Keratinocyte (primary cell): ENCODE data around the gene MTPN. TPM values are rescaled to one million over a fixed set of nuclear protein-coding genes. Genes with fewer than 3 reads are reported as not detected.

Experiments
- DNase-seq: peaks from one replicate; pipeline ENCODE4 v3.0.0-alpha.2; 2011; ENCODE audit warnings: low read depth, missing footprints, low spot score
- FAIRE-seq: peaks from 2 replicates; lab custom pipeline; 2011; peaks lifted over from hg19 to GRCh38; lab: Jason Lieb, UNC
- H2AFZ ChIP-seq: 2 replicates; pipeline ENCODE4 v1.6.0; 2012; ENCODE audit warnings: low read length, control low read depth, inconsistent platforms; ENCODE audit not compliant: control insufficient read depth
- H3K27ac ChIP-seq: 2 replicates; pipeline ENCODE4 v1.5.1; 2011; ENCODE audit warnings: low read length; ENCODE audit not compliant: control insufficient read depth, insufficient read depth
- H3K27me3 ChIP-seq: 3 replicates; pipeline ENCODE4 v1.6.0; 2011; ENCODE audit warnings: low read length; ENCODE audit not compliant: control insufficient read depth, insufficient read depth; ENCODE audit errors: extremely low read depth
- H3K36me3 ChIP-seq, 2 experiments: 2 replicates in 1 of 2; 3 replicates in 1 of 2; pipeline ENCODE4 v1.5.1; 2011; ENCODE audit warnings: low read length in 2 of 2, mild to moderate bottlenecking in 1 of 2; ENCODE audit not compliant: control insufficient read depth in 2 of 2, insufficient read depth in 2 of 2; ENCODE audit errors: extremely low read depth in 1 of 2
- H3K4me1 ChIP-seq: 3 replicates; pipeline ENCODE4 v1.5.1; 2011; ENCODE audit warnings: low read length; ENCODE audit not compliant: control insufficient read depth, insufficient read depth; ENCODE audit errors: extremely low read depth
- H3K4me2 ChIP-seq: 3 replicates; pipeline ENCODE4 v1.6.0; 2011; ENCODE audit warnings: low read depth, low read length; ENCODE audit not compliant: control insufficient read depth, insufficient read depth; ENCODE audit errors: extremely low read depth
- H3K4me3 ChIP-seq, 3 experiments: fragments of 200-600 bp in 1 of 3; sonication (generic) in 1 of 3; 2 replicates in 2 of 3; 3 replicates in 1 of 3; pipeline ENCODE4 v1.5.1; 2011 to 2016; ENCODE audit warnings: low read length in 3 of 3, mild to moderate bottlenecking in 3 of 3, control low read depth in 2 of 3, inconsistent platforms in 1 of 3, low read depth in 1 of 3, mixed read lengths in 1 of 3, mixed run types in 1 of 3, moderate library complexity in 1 of 3; ENCODE audit not compliant: control insufficient read depth in 2 of 3, insufficient read depth in 2 of 3; ENCODE audit errors: extremely low read depth in 1 of 3
- H3K79me2 ChIP-seq: 2 replicates; pipeline ENCODE4 v1.6.0; 2012; ENCODE audit warnings: low read length; ENCODE audit not compliant: control insufficient read depth, insufficient read depth
- H3K9ac ChIP-seq: 3 replicates; pipeline ENCODE4 v1.6.0; 2011; ENCODE audit warnings: low read length; ENCODE audit not compliant: control insufficient read depth, insufficient read depth; ENCODE audit errors: extremely low read depth
- H3K9me1 ChIP-seq: 3 replicates; pipeline ENCODE4 v1.6.0; 2011; ENCODE audit warnings: low read length; ENCODE audit not compliant: control insufficient read depth, insufficient read depth; ENCODE audit errors: extremely low read depth
- H3K9me3 ChIP-seq: 2 replicates; pipeline ENCODE4 v1.5.1; 2012; ENCODE audit warnings: low read depth, low read length; ENCODE audit not compliant: control insufficient read depth
- H4K20me1 ChIP-seq: 3 replicates; pipeline ENCODE4 v1.6.0; 2011; ENCODE audit warnings: low read length; ENCODE audit not compliant: control insufficient read depth, insufficient read depth; ENCODE audit errors: extremely low read depth
- EZH2 ChIP-seq: IDR thresholded peaks from one replicate; pipeline ENCODE4 v1.6.1; 2012; ENCODE audit warnings: inconsistent platforms, mild to moderate bottlenecking, low read length, moderate library complexity
- dilution Hi-C: fragments of 300-500 bp; cut with MboI; formaldehyde crosslinking; loops from one replicate; pipeline ENCODE4 v1.7.0; 2020; ENCODE audit warnings: low sequenced_read_pairs; ENCODE audit not compliant: extremely low pct_ligation_motif_present
- polyA plus RNA-seq, 5 experiments: library from polyadenylated mRNA; depleted of rRNA in 3 of 5; stranded (reverse) in 3 of 5; stranded (forward) in 1 of 5; unstranded in 1 of 5; fragments of >200 nt; gene quantifications; 1 replicate in 1 of 5; 2 replicates in 3 of 5; 3 replicates in 1 of 5; pipeline versions ENCODE4 v1.2.1 to v1.2.3, GENCODE V29; 2011 to 2012; ENCODE audit warnings: missing spikeins in 2 of 5, low read depth in 1 of 5, low replicate concordance in 1 of 5
- TF ChIP-seq, protein P1 (sequence below), 3 experiments: IDR thresholded peaks in 1 of 3; conservative IDR thresholded peaks in 1 of 3; optimal IDR thresholded peaks in 1 of 3; 2 replicates in 2 of 3; 3 replicates in 1 of 3; pipeline versions ENCODE3 to v1.5.1; 2011; ENCODE audit warnings: low read length in 3 of 3, mild to moderate bottlenecking in 3 of 3, moderate library complexity in 2 of 3, control low read depth in 1 of 3, inconsistent platforms in 1 of 3; ENCODE audit not compliant: insufficient read depth in 2 of 3; ENCODE audit errors: extremely low read depth in 1 of 3

The MTPN gene
- polyA plus RNA-seq, 1 donor (not counting 4 experiments of a cell fraction or from before 2014, with no cell fraction given): 151 TPM

DNA sequence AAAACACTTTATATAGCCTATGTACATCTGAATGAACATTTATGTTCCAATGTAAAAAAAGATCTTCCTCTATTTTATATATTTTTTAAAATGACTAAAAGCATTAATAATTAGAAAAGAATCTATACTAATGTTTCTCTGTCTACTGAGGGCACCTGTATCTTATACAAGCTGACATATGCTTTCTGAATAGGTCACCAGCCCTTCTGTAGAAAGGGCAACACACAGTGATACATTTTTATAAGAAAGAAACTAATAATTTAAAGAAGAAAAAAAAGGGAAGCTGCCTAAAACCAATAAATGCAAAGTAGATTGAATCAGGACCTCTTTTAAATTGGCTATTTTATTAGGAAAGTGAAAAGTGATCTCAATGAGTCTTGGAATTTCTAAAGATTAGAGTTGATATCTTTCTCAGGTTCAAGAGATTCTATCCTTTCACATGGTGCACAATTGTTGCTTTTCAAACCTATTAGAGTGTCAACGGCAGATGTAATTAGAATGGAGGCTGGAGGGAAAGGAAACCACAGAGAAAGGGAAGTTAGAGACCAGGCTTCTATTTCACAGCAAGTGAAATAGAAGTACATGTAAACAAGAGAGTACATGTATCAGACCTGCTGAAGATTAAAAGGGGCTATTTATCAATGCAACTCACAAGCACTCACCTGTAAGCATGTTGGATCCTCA is 6.3 kb downstream of the MTPN start:
- Histone ChIP-seq H3K79me2 (peaks cover 92% of the 10 kb centered on the region), H3K4me2 (no peak overlapping the region), H3K9ac (no peak overlapping the region), H3K4me1 (peaks cover 6% of the 10 kb centered on the region), H3K9me1 (no peaks in the 10 kb centered on the region), H4K20me1 (peaks cover 3% of the 10 kb centered on the region), H2AFZ (no peak overlapping the region), H3K27me3 (no peaks in the 10 kb centered on the region), H3K36me3 (peaks cover 7 to 9% of the 10 kb centered on the region in 2 experiments), H3K9me3 (no peaks in the 10 kb centered on the region), H3K27ac (no peak overlapping the region), H3K4me3 (no peak overlapping the region)
- DNase-seq (no peak), FAIRE-seq (no peak)
- no peak for TF ChIP-seq EZH2
- TF ChIP-seq, protein P1, sequence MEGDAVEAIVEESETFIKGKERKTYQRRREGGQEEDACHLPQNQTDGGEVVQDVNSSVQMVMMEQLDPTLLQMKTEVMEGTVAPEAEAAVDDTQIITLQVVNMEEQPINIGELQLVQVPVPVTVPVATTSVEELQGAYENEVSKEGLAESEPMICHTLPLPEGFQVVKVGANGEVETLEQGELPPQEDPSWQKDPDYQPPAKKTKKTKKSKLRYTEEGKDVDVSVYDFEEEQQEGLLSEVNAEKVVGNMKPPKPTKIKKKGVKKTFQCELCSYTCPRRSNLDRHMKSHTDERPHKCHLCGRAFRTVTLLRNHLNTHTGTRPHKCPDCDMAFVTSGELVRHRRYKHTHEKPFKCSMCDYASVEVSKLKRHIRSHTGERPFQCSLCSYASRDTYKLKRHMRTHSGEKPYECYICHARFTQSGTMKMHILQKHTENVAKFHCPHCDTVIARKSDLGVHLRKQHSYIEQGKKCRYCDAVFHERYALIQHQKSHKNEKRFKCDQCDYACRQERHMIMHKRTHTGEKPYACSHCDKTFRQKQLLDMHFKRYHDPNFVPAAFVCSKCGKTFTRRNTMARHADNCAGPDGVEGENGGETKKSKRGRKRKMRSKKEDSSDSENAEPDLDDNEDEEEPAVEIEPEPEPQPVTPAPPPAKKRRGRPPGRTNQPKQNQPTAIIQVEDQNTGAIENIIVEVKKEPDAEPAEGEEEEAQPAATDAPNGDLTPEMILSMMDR (optimal IDR thresholded peaks at IDR 0.05 in 1 of 3, IDR thresholded peaks at IDR 0.05 in 1 of 3, conservative IDR thresholded peaks at IDR 0.05 in 1 of 3; ENCODE audit: extremely low read depth in 1 of 3, insufficient read depth in 2 of 3, low read length in 3 of 3): no peak
- dilution Hi-C loops: no loop called here

GRCh38 chr7:135970045-135970444 is 7.1 kb downstream of the MTPN start:
- dilution Hi-C loops: no loop called here
- Histone ChIP-seq H3K27ac (no peak overlapping the region), H3K9me3 (no peaks in the 10 kb centered on the region), H2AFZ (no peak overlapping the region), H3K9ac (no peak overlapping the region), H3K4me1 (peaks cover 2% of the 10 kb centered on the region), H3K4me2 (no peak overlapping the region), H3K9me1 (no peaks in the 10 kb centered on the region), H3K27me3 (no peaks in the 10 kb centered on the region), H3K4me3 (no peak overlapping the region), H3K79me2 (peaks cover 90% of the 10 kb centered on the region), H4K20me1 (peaks cover 3% of the 10 kb centered on the region), H3K36me3 (peaks cover 7 to 9% of the 10 kb centered on the region in 2 experiments)
- no peak for TF ChIP-seq EZH2
- TF ChIP-seq, protein P1 (optimal IDR thresholded peaks at IDR 0.05 in 1 of 3, IDR thresholded peaks at IDR 0.05 in 1 of 3, conservative IDR thresholded peaks at IDR 0.05 in 1 of 3; ENCODE audit: extremely low read depth in 1 of 3, insufficient read depth in 2 of 3, low read length in 3 of 3): no peak
- FAIRE-seq (no peak), DNase-seq (no peak)
